ENCODE measurements around the gene SMARCA5. TPM values are rescaled to one million over a fixed set of nuclear protein-coding genes. Genes with fewer than 3 reads are reported as not detected.

Gene SMARCA5
- total RNA-seq (10 to 100 TPM; 64.2 to 64.4 TPM), total RNA-seq (259 to 636 (median 348) reads per million in 172 experiments)
- polyA plus RNA-seq (2013, experiment 1 of 2): 45.3 TPM
- 45.8 TPM for polyA plus RNA-seq (2013, experiment 2 of 2)

- H3K27ac Mint-ChIP-seq: peak within 1 kb of the TSS; percentile 99
- Histone ChIP-seq H3K27ac (ENCODE audit: low read depth in 1 of 2, low read length in 2 of 2) (peak within 1 kb of the TSS; percentile 98 to 99), H3K36me3 (ENCODE audit: insufficient read depth, low read length) (peaks cover 14% of the 10 kb centered on the region), H3K4me1 (ENCODE audit: insufficient read depth, low read length) (peaks cover 14% of the 10 kb centered on the region), H3K9me3 (ENCODE audit: control insufficient read depth in 1 of 2, insufficient read depth in 1 of 2, low read length in 2 of 2) (no peaks in the 10 kb centered on the region), H3K4me3 (ENCODE audit: low read length) (peak within 1 kb of the TSS; percentile 91), H3K27me3 (ENCODE audit: control insufficient read depth in 1 of 2, insufficient read depth in 2 of 2, low read length in 2 of 2) (peaks cover 0 to 3% of the 10 kb centered on the region in 2 experiments)
- no peaks in the 10 kb centered on the region for H3K27me3 Mint-ChIP-seq
- CTCF ChIA-PET: interaction anchor here (2.2 kb wide), 1 partner anchor 46 kb away, joined by 11 read pairs; no protein-coding TSS in a partner anchor
- intact Hi-C loops (cut with DNase I, micrococcal nuclease): loop anchor here (2.0 to 5.0 kb wide), 3 partner anchors 44 to 329 kb away; partner anchors contain the start of gene USP38 (in 2 of the 2)
- ATAC-seq (ENCODE audit: poor library complexity) (peak; percentile 86), DNase-seq (peak; percentile 88 to 100 (median 94))
- H3K36me3 Mint-ChIP-seq (ENCODE audit: low read depth): peaks cover 51% of the 10 kb centered on the region
- H3K9me3 Mint-ChIP-seq: no peaks in the 10 kb centered on the region
- POLR2A ChIA-PET: interaction anchor here (0.7 to 2.7 kb wide), 5 partner anchors 12 to 1323 kb away, joined by 3 to 12 read pairs (median 5); no protein-coding TSS in a partner anchor
- H3K4me3 Mint-ChIP-seq: peak within 1 kb of the TSS; percentile 98
- peaks cover 37% of the 10 kb centered on the region for H3K4me1 Mint-ChIP-seq (ENCODE audit: low read depth)
- no peak for TF ChIP-seq CTCF (IDR thresholded peaks at IDR 0.05)
These were observed at the start of gene SMARCA5 for GRCh38 chr4:143513314-143514168. Gene SMARCA5 (plus strand): TSS chr4:143513702. CDS start chr4:143513925, 223 bp downstream.

DNA sequence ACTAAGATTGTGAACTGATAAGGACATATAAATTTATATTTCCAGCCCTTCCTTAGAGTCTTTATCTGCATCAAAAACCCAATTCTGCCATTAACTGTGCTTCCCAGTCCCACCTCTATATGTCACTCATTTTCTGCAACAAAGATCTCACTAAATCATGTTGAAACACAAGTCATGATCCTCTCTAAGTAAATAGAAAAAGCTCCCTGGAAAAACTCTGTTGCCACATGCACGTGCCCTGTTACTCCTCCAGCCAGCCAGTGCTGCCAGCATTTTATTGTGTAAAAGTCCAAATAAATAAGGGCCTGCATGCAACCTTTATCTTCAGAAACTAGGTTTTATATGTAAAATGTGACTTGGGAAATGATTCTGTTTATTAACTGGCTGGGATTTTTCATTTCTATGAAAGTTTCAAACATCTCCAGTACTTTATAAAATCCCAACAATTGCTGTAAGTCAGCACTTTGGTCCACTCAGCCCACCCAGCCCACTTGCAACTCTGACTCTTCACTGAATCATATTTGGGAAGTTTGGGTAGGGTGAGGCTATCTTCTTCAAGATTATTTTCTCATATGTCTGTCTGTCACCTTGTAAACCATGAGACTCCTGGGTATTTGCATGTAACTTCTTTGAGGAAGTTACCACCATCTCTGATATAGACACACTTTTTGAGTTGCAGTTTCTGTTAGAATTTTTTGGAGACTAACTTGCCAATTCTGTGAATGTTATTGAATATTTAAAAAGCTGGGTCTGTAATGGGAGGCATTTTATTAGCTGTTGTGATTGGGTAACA lies 40.0 kb upstream of the SMARCA5 start:
- Histone ChIP-seq H3K4me3 (ENCODE audit: low read length) (no peak overlapping the region), H3K27ac (ENCODE audit: low read depth in 1 of 2, low read length in 2 of 2) (no peak overlapping the region), H3K9me3 (ENCODE audit: control insufficient read depth in 1 of 2, insufficient read depth in 1 of 2, low read length in 2 of 2) (no peaks in the 10 kb centered on the region), H3K27me3 (ENCODE audit: control insufficient read depth in 1 of 2, insufficient read depth in 2 of 2, low read length in 2 of 2) (no peaks in the 10 kb centered on the region), H3K4me1 (ENCODE audit: insufficient read depth, low read length) (no peaks in the 10 kb centered on the region), H3K36me3 (ENCODE audit: insufficient read depth, low read length) (no peaks in the 10 kb centered on the region)
- DNase-seq (no peak), ATAC-seq (ENCODE audit: poor library complexity) (no peak)
- Mint-ChIP-seq H3K27me3 (peaks cover 11% of the 10 kb centered on the region), H3K36me3 (ENCODE audit: low read depth) (no peaks in the 10 kb centered on the region), H3K9me3 (no peaks in the 10 kb centered on the region), H3K27ac (no peak overlapping the region), H3K4me3 (no peak overlapping the region), H3K4me1 (ENCODE audit: low read depth) (no peaks in the 10 kb centered on the region)
- CTCF ChIA-PET: no interaction called here
- no peak for TF ChIP-seq CTCF (IDR thresholded peaks at IDR 0.05)
- POLR2A ChIA-PET: no interaction called here
- intact Hi-C loops (cut with DNase I, micrococcal nuclease): no loop called here

DNA sequence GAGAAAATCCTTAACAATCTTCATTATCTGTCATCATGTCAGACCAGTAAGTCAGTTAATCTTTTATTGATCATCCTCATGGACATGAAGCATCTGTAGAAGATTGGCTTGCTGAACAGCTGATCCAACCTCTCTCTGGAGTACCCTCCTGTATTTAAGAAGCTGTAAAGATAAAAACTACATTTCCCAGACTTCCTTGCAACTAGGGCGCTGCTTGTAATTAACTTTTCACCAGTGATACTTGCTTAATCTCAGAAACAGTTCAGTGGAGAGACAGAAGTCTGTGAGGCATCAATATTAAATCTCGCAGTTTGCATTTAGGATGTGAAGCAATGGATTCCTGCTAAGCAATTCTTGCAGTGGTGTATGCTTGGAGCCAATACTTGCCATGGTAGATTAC lies 36.0 kb upstream of the SMARCA5 start:
- CTCF ChIA-PET: no interaction called here
- DNase-seq: no peak
- ATAC-seq (ENCODE audit: poor library complexity): no peak
- H3K36me3 ChIP-seq (ENCODE audit: insufficient read depth, low read length): no peaks in the 10 kb centered on the region
- no peaks in the 10 kb centered on the region for H3K4me1 ChIP-seq (ENCODE audit: insufficient read depth, low read length)
- Mint-ChIP-seq H3K27ac (no peak overlapping the region), H3K4me3 (no peak overlapping the region), H3K4me1 (ENCODE audit: low read depth) (no peaks in the 10 kb centered on the region), H3K27me3 (no peaks in the 10 kb centered on the region), H3K36me3 (ENCODE audit: low read depth) (no peaks in the 10 kb centered on the region), H3K9me3 (no peaks in the 10 kb centered on the region)
- H3K4me3 ChIP-seq (ENCODE audit: low read length): no peak overlapping the region
- intact Hi-C loops (cut with DNase I, micrococcal nuclease): no loop called here
- no peak overlapping the region for H3K27ac ChIP-seq (ENCODE audit: low read depth in 1 of 2, low read length in 2 of 2)
- no peaks in the 10 kb centered on the region for H3K27me3 ChIP-seq (ENCODE audit: control insufficient read depth in 1 of 2, insufficient read depth in 2 of 2, low read length in 2 of 2)
- TF ChIP-seq CTCF (IDR thresholded peaks at IDR 0.05): no peak
- no peaks in the 10 kb centered on the region for H3K9me3 ChIP-seq (ENCODE audit: control insufficient read depth in 1 of 2, insufficient read depth in 1 of 2, low read length in 2 of 2)
- POLR2A ChIA-PET: no interaction called here
